Testis (tissue), 3 donors: ENCODE measurements around the gene SCNN1A. TPM values are rescaled to one million over a fixed set of nuclear protein-coding genes. Genes with fewer than 3 reads are reported as not detected.

ENCODE experiments used
- DNase-seq: peaks from one replicate; pipeline ENCODE4 v3.0.0-alpha.2; 2019
- H3K27ac ChIP-seq, 2 donors: fragments of 200-600 bp; sonication (generic); one replicate each; pipeline ENCODE4 v1.5.1; 2019
- H3K27me3 ChIP-seq: fragments of 200-600 bp; sonication (generic); one replicate; pipeline ENCODE4 v1.5.1; 2019
- H3K36me3 ChIP-seq: fragments of 200-600 bp; sonication (generic); one replicate; pipeline ENCODE4 v1.5.1; 2017; ENCODE audit warnings: low read depth; ENCODE audit errors: missing control alignments
- H3K4me1 ChIP-seq: fragments of 200-600 bp; sonication (generic); one replicate; pipeline ENCODE4 v1.5.1; 2019
- H3K4me3 ChIP-seq, 2 donors: fragments of 200-600 bp; sonication (generic); one replicate each; pipeline ENCODE4 v1.5.1; 2017 to 2019
- H3K9me3 ChIP-seq: fragments of 200-600 bp; sonication (generic); one replicate; pipeline ENCODE4 v1.5.1; 2017
- POLR2A ChIP-seq: fragments of 450-650 bp; IDR thresholded peaks from one replicate; pipeline ENCODE4 v1.6.1; 2017; ENCODE audit warnings: antibody characterized with exemption, mild to moderate bottlenecking, moderate library complexity
- WGBS, 2 donors: methylation state at CpG; one replicate each; pipeline ENCODE4 v1.1.5; 2018; 5-methylcytosine and 5-hydroxymethylcytosine counted together
- intact Hi-C: fragments of 100-400 bp; cut with DNase I; formaldehyde crosslinking; loops from one replicate; pipeline ENCODE4 v1.15.1; 2023; ENCODE audit warnings: low total_unique reads
- polyA plus RNA-seq: library from polyadenylated mRNA; stranded (reverse); fragments of 350-450 nt; fragmentation: Illumina TruSeq; extraction: RNeasy Lipid Tissue Mini Kit (QIAGEN cat#74804); gene quantifications from one replicate; pipeline ENCODE4 v1.2.3, GENCODE V29; 2014; ENCODE audit warnings: low read depth, low replicate concordance; ENCODE audit not compliant: insufficient read depth
- total RNA-seq, 2 donors: library from RNA; depleted of rRNA; stranded (reverse); fragments of >200 nt; gene quantifications; one replicate each; pipeline ENCODE4 v1.2.3, GENCODE V29; 2016
- TF ChIP-seq, protein P1 (sequence below), 3 experiments: fragments of 450-650 bp in 2 of 3; fragments of 200-600 bp in 1 of 3; sonication (generic) in 1 of 3; IDR thresholded peaks; one replicate each; pipeline ENCODE4 v1.5.1; 2016 to 2019; ENCODE audit warnings: antibody characterized with exemption in 3 of 3, mild to moderate bottlenecking in 2 of 3, moderate library complexity in 1 of 3

The SCNN1A gene
- total and polyA plus RNA-seq, 3 donors from 2014 or later, result 14.6 to 43.1 (median 22.7) TPM

DNA sequence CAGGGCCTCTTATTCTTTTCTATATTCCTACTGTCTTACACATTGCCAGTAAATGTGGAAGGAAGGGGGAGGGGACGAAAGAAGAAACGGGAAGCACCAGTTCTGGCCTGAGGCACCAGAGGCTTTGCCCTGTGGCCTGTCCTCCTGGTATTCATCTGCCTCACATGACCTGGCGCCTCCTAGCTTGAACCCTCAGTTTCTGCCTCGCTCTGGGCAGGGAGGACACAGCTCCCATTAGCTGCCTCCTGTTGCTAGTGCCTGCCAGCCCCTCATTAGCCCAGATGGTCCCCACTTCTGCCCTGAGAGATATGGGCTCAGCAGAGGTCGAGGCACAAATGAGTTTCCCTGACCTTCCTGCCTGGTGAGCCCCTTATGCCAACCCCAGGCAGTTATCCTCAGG lies 67.8 kb downstream of the SCNN1A start:
- Histone ChIP-seq H3K9me3 (no peaks in the 10 kb centered on the region), H3K4me1 (no peaks in the 10 kb centered on the region), H3K4me3 (no peak overlapping the region), H3K36me3 (no peaks in the 10 kb centered on the region), H3K27ac (no peak overlapping the region), H3K27me3 (no peaks in the 10 kb centered on the region)
- intact Hi-C loops, result no loop called here
- 79 to 88% methylated on average over 4 to 5 of the region's 5 CpGs for WGBS, 2 donors
- TF ChIP-seq POLR2A, result no peak
- TF ChIP-seq, protein P1, sequence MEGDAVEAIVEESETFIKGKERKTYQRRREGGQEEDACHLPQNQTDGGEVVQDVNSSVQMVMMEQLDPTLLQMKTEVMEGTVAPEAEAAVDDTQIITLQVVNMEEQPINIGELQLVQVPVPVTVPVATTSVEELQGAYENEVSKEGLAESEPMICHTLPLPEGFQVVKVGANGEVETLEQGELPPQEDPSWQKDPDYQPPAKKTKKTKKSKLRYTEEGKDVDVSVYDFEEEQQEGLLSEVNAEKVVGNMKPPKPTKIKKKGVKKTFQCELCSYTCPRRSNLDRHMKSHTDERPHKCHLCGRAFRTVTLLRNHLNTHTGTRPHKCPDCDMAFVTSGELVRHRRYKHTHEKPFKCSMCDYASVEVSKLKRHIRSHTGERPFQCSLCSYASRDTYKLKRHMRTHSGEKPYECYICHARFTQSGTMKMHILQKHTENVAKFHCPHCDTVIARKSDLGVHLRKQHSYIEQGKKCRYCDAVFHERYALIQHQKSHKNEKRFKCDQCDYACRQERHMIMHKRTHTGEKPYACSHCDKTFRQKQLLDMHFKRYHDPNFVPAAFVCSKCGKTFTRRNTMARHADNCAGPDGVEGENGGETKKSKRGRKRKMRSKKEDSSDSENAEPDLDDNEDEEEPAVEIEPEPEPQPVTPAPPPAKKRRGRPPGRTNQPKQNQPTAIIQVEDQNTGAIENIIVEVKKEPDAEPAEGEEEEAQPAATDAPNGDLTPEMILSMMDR (IDR thresholded peaks at IDR 0.05), result no peak
- no peak for DNase-seq

GRCh38 chr12:6306599-6307220 lies 68.7 kb downstream of the SCNN1A start:
- no peak for TF ChIP-seq POLR2A
- TF ChIP-seq, protein P1 (IDR thresholded peaks at IDR 0.05), result no peak
- H3K27me3 ChIP-seq, result no peaks in the 10 kb centered on the region
- no peaks in the 10 kb centered on the region for H3K4me1 ChIP-seq
- no peak for DNase-seq
- no peaks in the 10 kb centered on the region for H3K9me3 ChIP-seq
- H3K36me3 ChIP-seq, result no peaks in the 10 kb centered on the region
- intact Hi-C loops, result no loop called here
- 94 to 96% methylated on average over 11 of the region's 11 CpGs for WGBS, 2 donors
- H3K27ac ChIP-seq, result no peak overlapping the region
- H3K4me3 ChIP-seq, result no peak overlapping the region

GRCh38 chr12:6306151-6306550 lies 69.2 kb downstream of the SCNN1A start:
- intact Hi-C loops, result no loop called here

GRCh38 chr12:6303071-6303470 lies 72.3 kb downstream of the SCNN1A start:
- Histone ChIP-seq H3K36me3 (no peaks in the 10 kb centered on the region), H3K4me1 (no peaks in the 10 kb centered on the region), H3K27me3 (no peaks in the 10 kb centered on the region), H3K9me3 (no peaks in the 10 kb centered on the region), H3K27ac (no peak overlapping the region), H3K4me3 (no peak overlapping the region)
- TF ChIP-seq POLR2A, result no peak
- TF ChIP-seq, protein P1 (IDR thresholded peaks at IDR 0.05), result no peak
- intact Hi-C loops, result no loop called here
- DNase-seq, result no peak
- 87 to 88% methylated on average over 5 of the region's 5 CpGs for WGBS, 2 donors

More at GRCh38 chr12:6306151-6306550, 69.2 kb downstream of the SCNN1A start:
- Histone ChIP-seq H3K9me3 (no peaks in the 10 kb centered on the region), H3K36me3 (no peaks in the 10 kb centered on the region), H3K4me1 (no peaks in the 10 kb centered on the region), H3K27me3 (no peaks in the 10 kb centered on the region), H3K4me3 (no peak overlapping the region), H3K27ac (no peak overlapping the region)
- DNase-seq, result no peak
- 62 to 77% methylated on average over 6 of the region's 6 CpGs for WGBS, 2 donors
- TF ChIP-seq, protein P1 (IDR thresholded peaks at IDR 0.05), result no peak
- TF ChIP-seq POLR2A, result no peak

DNA sequence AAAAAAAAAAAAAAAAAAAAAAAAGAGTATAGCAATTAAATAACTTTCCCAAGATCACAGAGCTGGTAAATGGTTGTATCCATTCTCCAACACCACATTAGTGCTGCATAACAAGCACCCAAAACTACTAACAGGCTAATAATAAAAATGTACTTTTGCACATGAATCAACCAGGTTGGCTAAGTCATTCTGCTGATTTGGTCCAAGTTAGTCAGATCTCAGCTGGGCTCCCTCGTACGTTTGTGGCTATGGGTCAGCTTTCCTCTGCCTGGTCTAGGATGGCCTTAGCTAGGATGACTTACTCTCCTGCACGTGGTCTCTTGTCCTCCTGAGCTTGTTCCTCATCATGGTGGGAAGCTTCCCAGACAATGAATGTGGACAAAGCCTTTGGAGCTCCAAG lies 72.7 kb downstream of the SCNN1A start:
- Histone ChIP-seq H3K27me3 (no peaks in the 10 kb centered on the region), H3K27ac (no peak overlapping the region), H3K4me3 (no peak overlapping the region), H3K9me3 (no peaks in the 10 kb centered on the region), H3K4me1 (no peaks in the 10 kb centered on the region), H3K36me3 (no peaks in the 10 kb centered on the region)
- TF ChIP-seq POLR2A, result no peak
- TF ChIP-seq, protein P1 (IDR thresholded peaks at IDR 0.05), result no peak
- intact Hi-C loops, result no loop called here
- WGBS, 2 donors, result 87 to 90% methylated on average over 3 of the region's 3 CpGs
- no peak for DNase-seq
